ENCODE measurements around the gene MIER1. TPM values are rescaled to one million over a fixed set of nuclear protein-coding genes. Genes with fewer than 3 reads are reported as not detected.

MIER1 gene
- total RNA-seq, 1 experiment from 2014 or later = 28.7 TPM

DNA sequence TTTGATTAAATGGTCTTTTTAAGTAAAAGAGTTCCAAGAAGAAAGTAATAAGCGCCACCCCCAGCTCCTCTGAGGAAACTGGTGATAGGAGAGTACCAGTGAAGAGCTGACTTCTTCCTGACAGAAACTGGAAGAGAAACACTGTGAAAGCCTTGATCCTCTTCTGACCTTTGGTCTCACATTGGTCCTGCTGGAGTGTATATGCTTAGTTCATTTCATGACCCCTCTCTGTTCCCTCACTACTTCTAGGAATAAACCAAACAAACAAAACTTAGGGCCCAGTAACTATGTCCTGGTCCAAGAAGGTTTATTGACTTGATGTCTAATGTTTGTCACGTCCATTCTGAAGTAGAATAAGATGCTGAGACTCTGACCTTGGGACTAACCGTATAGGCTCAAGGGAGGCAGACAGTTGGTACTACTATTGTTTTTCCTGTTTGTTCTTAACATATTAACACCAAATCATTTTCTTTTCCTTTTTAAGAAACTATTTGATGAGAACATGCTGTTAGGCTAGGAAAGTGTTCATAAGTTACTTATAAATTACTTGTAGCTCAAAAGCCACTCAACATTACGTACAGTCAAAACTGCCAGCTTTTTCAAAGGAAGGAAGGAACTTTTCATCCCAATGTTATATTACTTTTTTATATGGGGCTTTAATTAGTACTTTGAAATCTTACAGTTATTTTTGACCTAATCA, 57.9 kb downstream of the MIER1 start:
- ChIA-PET RAD21 (ENCODE audit: low non-redundant PET in 1 of 2, low total read pairs in 2 of 2, uncharacterized antibody in 2 of 2, unreplicated experiment in 2 of 2) (no interaction called here), POLR2A (no interaction called here)
- BruUV-seq (replicated peaks) = no TSS peak

DNA sequence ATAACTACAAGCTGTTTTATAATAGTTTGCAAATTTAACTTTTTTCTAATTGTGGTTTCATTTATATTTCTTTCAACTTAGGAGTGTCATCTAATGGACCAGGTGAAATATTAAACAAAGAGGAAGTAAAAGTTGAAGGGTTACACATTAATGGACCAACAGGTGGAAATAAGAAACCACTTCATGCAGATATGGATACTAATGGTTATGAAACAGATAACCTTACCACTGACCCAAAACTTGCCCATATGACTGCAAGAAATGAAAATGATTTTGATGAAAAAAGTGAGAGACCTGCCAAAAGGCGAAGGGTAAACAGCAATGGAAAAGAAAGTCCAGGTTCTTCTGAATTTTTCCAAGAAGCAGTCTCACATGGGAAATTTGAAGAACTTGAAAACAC, 59.7 kb downstream of the MIER1 start:
- no peak overlapping the region for H3K4me3 ChIP-seq (replicated peaks in 1 of 2; ENCODE audit: low read depth in 1 of 2, low read length in 2 of 2)
- no peaks in the 10 kb centered on the region for H3K27me3 ChIP-seq (ENCODE audit: insufficient read depth, low read length)
- ATAC-seq (no peak), DNase-seq (ENCODE audit: low read depth, low spot score) (no peak)
- intact Hi-C loops (cut with micrococcal nuclease) = no loop called here
- CTCF ChIA-PET = no interaction called here
- POLR2A ChIA-PET = no interaction called here
- BruUV-seq (replicated peaks) = no TSS peak
- no peak overlapping the region for H3K9ac ChIP-seq (ENCODE audit: low read length)
- no peaks in the 10 kb centered on the region for H3K9me3 ChIP-seq (ENCODE audit: control insufficient read depth in 1 of 2, insufficient read depth in 1 of 2, low read depth in 1 of 2, low read length in 2 of 2)
- H3K36me3 ChIP-seq (ENCODE audit: control insufficient read depth in 1 of 2, insufficient read depth in 2 of 2, low read length in 2 of 2) = peaks cover 11 to 28% of the 10 kb centered on the region in 2 experiments
- H3K79me2 ChIP-seq (ENCODE audit: insufficient read depth, low read length) = no peaks in the 10 kb centered on the region
- no peaks in the 10 kb centered on the region for H3K4me1 ChIP-seq (ENCODE audit: control insufficient read depth in 1 of 2, insufficient read depth in 2 of 2, low read length in 2 of 2)
- H3K27ac ChIP-seq (ENCODE audit: low read depth, low read length) = no peak overlapping the region
- H3K9me2 ChIP-seq (ENCODE audit: insufficient read depth) = no peaks in the 10 kb centered on the region
- no peak overlapping the region for H2AFZ ChIP-seq (ENCODE audit: low read depth, low read length, poor library complexity, severe bottlenecking)
- H4K20me1 ChIP-seq (ENCODE audit: insufficient read depth) = peaks cover 5% of the 10 kb centered on the region; the same call in 1 of the 2 replicates
- RAD21 ChIA-PET (ENCODE audit: low non-redundant PET in 1 of 2, low total read pairs in 2 of 2, uncharacterized antibody in 2 of 2, unreplicated experiment in 2 of 2) = no interaction called here
- H3K4me2 ChIP-seq (ENCODE audit: low read length) = no peak overlapping the region
- TF ChIP-seq EZH2phosphoT487 (IDR thresholded peaks at IDR 0.05; ENCODE audit: borderline replicate concordance) (no peak), EZH2 (IDR thresholded peaks at IDR 0.05) (no peak), FOSL1 (IDR thresholded peaks at IDR 0.05; ENCODE audit: low read depth) (no peak), SP1 (IDR thresholded peaks at IDR 0.05; ENCODE audit: low read depth) (no peak), TCF7L2 (IDR thresholded peaks at IDR 0.05; ENCODE audit: borderline replicate concordance, extremely low read depth, insufficient read depth, insufficient read length) (no peak), SRF (IDR thresholded peaks at IDR 0.05; ENCODE audit: low read depth) (no peak), ZFX (IDR thresholded peaks at IDR 0.05) (no peak), POLR2A (IDR thresholded peaks at IDR 0.05; ENCODE audit: borderline replicate concordance, extremely low read depth, insufficient read depth, insufficient read length) (no peak), SIN3A (IDR thresholded peaks at IDR 0.05; ENCODE audit: low read depth) (no peak), ELF1 (IDR thresholded peaks at IDR 0.05; ENCODE audit: borderline replicate concordance, low read depth) (no peak)
- TF ChIP-seq, protein P1, sequence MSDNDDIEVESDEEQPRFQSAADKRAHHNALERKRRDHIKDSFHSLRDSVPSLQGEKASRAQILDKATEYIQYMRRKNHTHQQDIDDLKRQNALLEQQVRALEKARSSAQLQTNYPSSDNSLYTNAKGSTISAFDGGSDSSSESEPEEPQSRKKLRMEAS (IDR thresholded peaks at IDR 0.05) = no peak
- TF ChIP-seq, protein P2, sequence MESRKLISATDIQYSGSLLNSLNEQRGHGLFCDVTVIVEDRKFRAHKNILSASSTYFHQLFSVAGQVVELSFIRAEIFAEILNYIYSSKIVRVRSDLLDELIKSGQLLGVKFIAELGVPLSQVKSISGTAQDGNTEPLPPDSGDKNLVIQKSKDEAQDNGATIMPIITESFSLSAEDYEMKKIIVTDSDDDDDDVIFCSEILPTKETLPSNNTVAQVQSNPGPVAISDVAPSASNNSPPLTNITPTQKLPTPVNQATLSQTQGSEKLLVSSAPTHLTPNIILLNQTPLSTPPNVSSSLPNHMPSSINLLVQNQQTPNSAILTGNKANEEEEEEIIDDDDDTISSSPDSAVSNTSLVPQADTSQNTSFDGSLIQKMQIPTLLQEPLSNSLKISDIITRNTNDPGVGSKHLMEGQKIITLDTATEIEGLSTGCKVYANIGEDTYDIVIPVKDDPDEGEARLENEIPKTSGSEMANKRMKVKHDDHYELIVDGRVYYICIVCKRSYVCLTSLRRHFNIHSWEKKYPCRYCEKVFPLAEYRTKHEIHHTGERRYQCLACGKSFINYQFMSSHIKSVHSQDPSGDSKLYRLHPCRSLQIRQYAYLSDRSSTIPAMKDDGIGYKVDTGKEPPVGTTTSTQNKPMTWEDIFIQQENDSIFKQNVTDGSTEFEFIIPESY (IDR thresholded peaks at IDR 0.05; ENCODE audit: extremely low read depth, insufficient replicate concordance, low read length) = no peak
- TF ChIP-seq, protein P3, sequence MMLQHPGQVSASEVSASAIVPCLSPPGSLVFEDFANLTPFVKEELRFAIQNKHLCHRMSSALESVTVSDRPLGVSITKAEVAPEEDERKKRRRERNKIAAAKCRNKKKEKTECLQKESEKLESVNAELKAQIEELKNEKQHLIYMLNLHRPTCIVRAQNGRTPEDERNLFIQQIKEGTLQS (IDR thresholded peaks at IDR 0.05) = no peak

More for the DNA sequence above, 57.9 kb downstream of the MIER1 start:
- Histone ChIP-seq H3K4me1 (ENCODE audit: control insufficient read depth in 1 of 2, insufficient read depth in 2 of 2, low read length in 2 of 2) (no peaks in the 10 kb centered on the region), H3K9me2 (ENCODE audit: insufficient read depth) (no peaks in the 10 kb centered on the region), H3K9ac (ENCODE audit: low read length) (no peak overlapping the region), H3K27me3 (ENCODE audit: insufficient read depth, low read length) (no peaks in the 10 kb centered on the region), H2AFZ (ENCODE audit: low read depth, low read length, poor library complexity, severe bottlenecking) (no peak overlapping the region), H3K27ac (ENCODE audit: low read depth, low read length) (no peak overlapping the region), H3K4me3 (replicated peaks in 1 of 2; ENCODE audit: low read depth in 1 of 2, low read length in 2 of 2) (no peak overlapping the region), H3K36me3 (ENCODE audit: control insufficient read depth in 1 of 2, insufficient read depth in 2 of 2, low read length in 2 of 2) (peaks cover 23 to 36% of the 10 kb centered on the region in 2 experiments), H4K20me1 (ENCODE audit: insufficient read depth) (peaks cover 5% of the 10 kb centered on the region; the same call in 1 of the 2 replicates), H3K79me2 (ENCODE audit: insufficient read depth, low read length) (no peaks in the 10 kb centered on the region), H3K9me3 (ENCODE audit: control insufficient read depth in 1 of 2, insufficient read depth in 1 of 2, low read depth in 1 of 2, low read length in 2 of 2) (no peaks in the 10 kb centered on the region), H3K4me2 (ENCODE audit: low read length) (no peak overlapping the region)
- CTCF ChIA-PET = no interaction called here
- TF ChIP-seq POLR2AphosphoS5 (IDR thresholded peaks at IDR 0.05; ENCODE audit: low read depth, low read length) = no peak
- no peak for TF ChIP-seq TCF7L2 (IDR thresholded peaks at IDR 0.05; ENCODE audit: borderline replicate concordance, extremely low read depth, insufficient read depth, insufficient read length)
- no peak for TF ChIP-seq RAD21 (IDR thresholded peaks at IDR 0.05; ENCODE audit: low read depth)
- no peak for TF ChIP-seq FOSL1 (IDR thresholded peaks at IDR 0.05; ENCODE audit: low read depth)
- TF ChIP-seq EZH2phosphoT487 (IDR thresholded peaks at IDR 0.05; ENCODE audit: borderline replicate concordance) = no peak
- intact Hi-C loops (cut with micrococcal nuclease) = no loop called here
- ATAC-seq = no peak
- DNase-seq (ENCODE audit: low read depth, low spot score) = no peak
